A549 treated with CORT108297 at 1 μM for 4 hours (cell line): ENCODE results near the gene FAM110C. TPM values are rescaled to one million over a fixed set of nuclear protein-coding genes. Genes with fewer than 3 reads are reported as not detected.

Experiments
- total RNA-seq: library from RNA; stranded (reverse); fragments of 200-300 nt; extraction: Qiagen RNA extraction; gene quantifications from 5 replicates; pipeline ENCODE4 v1.2.3, GENCODE V29; 2022

FAM110C gene, protein sequence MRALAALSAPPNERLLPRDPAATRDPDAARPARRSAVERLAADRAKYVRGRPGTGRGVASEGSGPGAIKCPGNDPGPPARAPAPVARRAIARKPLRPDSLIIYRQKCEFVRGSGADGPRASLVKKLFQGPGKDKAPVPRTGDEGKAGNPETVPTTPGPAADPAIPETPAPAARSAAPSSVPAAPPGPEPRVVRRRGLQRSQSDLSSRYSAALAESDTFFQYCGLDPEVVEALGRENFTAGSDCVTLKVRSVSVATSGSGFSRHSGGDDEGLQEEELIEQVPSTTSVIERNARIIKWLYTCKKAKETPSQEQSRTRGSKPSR
- total RNA-seq, result 0.05 to 0.12 TPM (median 0.09 TPM) in 5 replicates

DNA sequence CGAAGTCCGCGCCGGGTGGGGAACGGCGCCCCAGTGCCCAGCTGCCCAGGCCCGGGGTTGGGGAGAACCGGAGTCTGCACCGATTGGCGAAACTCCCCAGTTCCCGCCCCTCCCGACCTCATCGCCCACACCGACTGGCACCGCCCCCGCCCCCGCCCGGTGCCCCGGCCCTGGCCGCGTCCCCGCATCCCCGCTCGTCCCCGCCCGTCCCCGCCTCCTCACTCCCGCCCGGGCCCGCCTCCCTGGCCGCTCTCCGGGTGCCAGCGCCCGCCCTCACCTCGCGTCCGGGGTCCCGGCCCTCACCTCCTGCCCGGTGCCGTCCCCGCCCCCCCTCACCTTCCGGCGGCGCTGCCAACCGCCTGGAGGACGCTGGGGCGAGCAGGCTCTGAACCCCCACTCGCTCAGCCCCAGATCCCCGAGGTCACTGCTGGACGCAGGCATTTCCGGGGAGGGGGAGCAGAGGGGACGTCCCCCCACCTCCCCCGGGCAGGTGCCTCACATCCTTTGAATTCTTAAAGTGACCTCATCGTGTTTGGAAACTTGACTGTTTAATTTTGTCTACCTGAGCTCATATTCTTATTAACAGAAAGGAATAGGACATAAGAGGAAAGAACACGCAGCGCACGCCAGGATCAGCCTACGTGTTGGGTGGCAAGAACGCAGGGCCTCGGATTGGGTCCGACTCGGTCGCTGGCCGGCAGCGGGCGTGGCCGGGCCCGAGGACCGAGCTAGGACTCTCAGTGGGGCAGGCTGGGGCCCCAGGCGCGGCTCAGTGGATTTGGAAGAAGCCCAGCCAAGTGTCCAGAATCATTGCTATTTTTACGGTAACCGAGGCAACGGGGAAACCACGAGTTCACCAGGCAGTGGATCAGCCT is at the start of gene FAM110C:
FAM110C (minus strand) TSS at position 35 of the 875 bp plus-strand sequence. CDS start 120 bp downstream, outside the sequence.

Other genes starting within 250 kb of the FAM110C start
- 7.6 to 11.6 TPM (median 9.7 TPM) in 5 replicates for gene SH3YL1, start 217.5 kb upstream of the FAM110C start, total RNA-seq
- 187 to 268 TPM (median 193 TPM) in 5 replicates for gene ACP1, start 218.4 kb upstream of the FAM110C start, total RNA-seq
- not detected in 5 replicates for gene ALKAL2, start 241.6 kb upstream of the FAM110C start, total RNA-seq